GM21528 (cell line): Measurements from ENCODE around the gene NAV2.
A peak's percentile ranks its signal among the peaks of the same experiment; 100 is the strongest.

Source experiments
- ATAC-seq: cut with Tn5 transposase; IDR thresholded peaks from one replicate; pipeline ENCODE4 v1.9.1; 2021; ENCODE audit warnings: mild to moderate bottlenecking, moderate library complexity; ENCODE audit not compliant: unreplicated experiment, low FRiP score

The NAV2 gene

GRCh38 chr11:20088397-20089225 is 376.0 kb downstream of the NAV2 start:
- no peak for ATAC-seq

- no peak for ATAC-seq
These were observed 376.7 kb downstream of the NAV2 start for GRCh38 chr11:20089367-20089766.

GRCh38 chr11:20089796-20090653 is 377.4 kb downstream of the NAV2 start:
- no peak for ATAC-seq

GRCh38 chr11:20090654-20091374 is 378.2 kb downstream of the NAV2 start:
- ATAC-seq, result no peak

GRCh38 chr11:20093775-20094174 is 381.1 kb downstream of the NAV2 start:
- ATAC-seq, result no peak

GRCh38 chr11:20095189-20095588 is 382.6 kb downstream of the NAV2 start:
- ATAC-seq, result no peak

GRCh38 chr11:20097319-20098221 is 384.9 kb downstream of the NAV2 start:
- ATAC-seq, result no peak

GRCh38 chr11:20099527-20099926 is 386.9 kb downstream of the NAV2 start:
- no peak for ATAC-seq

GRCh38 chr11:20102397-20102796 is 389.8 kb downstream of the NAV2 start:
- no peak for ATAC-seq

GRCh38 chr11:20103281-20103680 is 390.6 kb downstream of the NAV2 start:
- no peak for ATAC-seq

- no peak for ATAC-seq
These were observed 392.8 kb downstream of the NAV2 start for GRCh38 chr11:20105427-20105826.

GRCh38 chr11:20109731-20110445 is 397.3 kb downstream of the NAV2 start:
- no peak for ATAC-seq

- peak; percentile 89 for ATAC-seq
These were observed 398.5 kb downstream of the NAV2 start for GRCh38 chr11:20110908-20111669.

GRCh38 chr11:20111871-20112270 is 399.2 kb downstream of the NAV2 start:
- no peak for ATAC-seq

- no peak for ATAC-seq
These were observed 399.9 kb downstream of the NAV2 start for GRCh38 chr11:20112291-20113148.

- no peak for ATAC-seq
These were observed 400.5 kb downstream of the NAV2 start for GRCh38 chr11:20113149-20113438.

- no peak for ATAC-seq
These were observed 402.0 kb downstream of the NAV2 start for GRCh38 chr11:20114588-20114987.

- ATAC-seq, result no peak
These were observed 404.2 kb downstream of the NAV2 start for GRCh38 chr11:20116825-20117224.
